SU-DHL-6 (cell line): ENCODE results near the gene SNU13.

Source experiments
- H2AFZ ChIP-seq: fragments of 200-600 bp; sonication (generic); 2 replicates; pipeline ENCODE4 v1.6.1; 2014; ENCODE audit warnings: low read depth, mild to moderate bottlenecking, moderate library complexity, mixed read lengths, antibody characterized with exemption, low read length; ENCODE audit not compliant: severe bottlenecking
- H3F3A ChIP-seq: fragments of 200-600 bp; shearing (Covaris generic); 2 replicates; pipeline ENCODE4 v1.6.0; 2016; ENCODE audit warnings: antibody characterized with exemption, mild to moderate bottlenecking; ENCODE audit not compliant: insufficient read depth
- H3K27ac ChIP-seq: fragments of 200-600 bp; sonication (generic); 2 replicates; pipeline ENCODE4 v1.5.1; 2016; ENCODE audit warnings: low read depth, mild to moderate bottlenecking, low read length, moderate library complexity, mixed read lengths
- H3K27me3 ChIP-seq: fragments of 200-600 bp; sonication (generic), shearing (Covaris generic); 2 replicates; pipeline ENCODE4 v1.6.0; 2014; ENCODE audit warnings: mild to moderate bottlenecking, low read length
- H3K36me3 ChIP-seq: fragments of 200-600 bp; sonication (generic); 2 replicates; pipeline ENCODE4 v1.6.1; 2014; ENCODE audit warnings: mild to moderate bottlenecking, low read length, mixed read lengths
- H3K4me2 ChIP-seq: fragments of 300-600, 200-600 bp; shearing (Covaris generic), sonication (generic); 2 replicates; pipeline ENCODE4 v1.6.0; 2014; ENCODE audit warnings: low read length, low read depth, mild to moderate bottlenecking; ENCODE audit not compliant: poor library complexity, severe bottlenecking
- H3K4me3 ChIP-seq: fragments of 200-600 bp; sonication (generic); 2 replicates; pipeline ENCODE4 v1.5.1; 2014; ENCODE audit warnings: antibody characterized with exemption, low read length, mild to moderate bottlenecking, mixed read lengths; ENCODE audit not compliant: insufficient read depth, poor library complexity, severe bottlenecking
- H3K79me2 ChIP-seq: fragments of 200-600 bp; sonication (generic); 2 replicates; pipeline ENCODE4 v1.6.1; 2014; ENCODE audit warnings: mild to moderate bottlenecking, low read length, moderate library complexity; ENCODE audit not compliant: insufficient read depth
- H3K9ac ChIP-seq: fragments of 200-600 bp; sonication (generic); 2 replicates; pipeline ENCODE4 v1.7.0; 2014; ENCODE audit warnings: mild to moderate bottlenecking, low read length
- H3K9me2 ChIP-seq: fragments of 200-600 bp; sonication (generic); replicated peaks from 2 replicates; pipeline ENCODE4 v1.6.1; 2014; ENCODE audit warnings: low read length; ENCODE audit not compliant: insufficient read depth
- H3K9me3 ChIP-seq: fragments of 200-600 bp; sonication (generic); 2 replicates; pipeline ENCODE4 v1.6.1; 2014; ENCODE audit warnings: low read length, mixed read lengths; ENCODE audit not compliant: insufficient read depth
- H4K20me1 ChIP-seq: fragments of 200-600 bp; sonication (generic); 2 replicates; pipeline ENCODE4 v1.6.1; 2014; ENCODE audit warnings: low read depth, mild to moderate bottlenecking, antibody characterized with exemption, low read length, moderate library complexity, mixed read lengths
- CTCF ChIP-seq: fragments of 200-600 bp; sonication (generic); IDR thresholded peaks from one replicate; pipeline ENCODE4 v1.5.1; 2017; ENCODE audit warnings: antibody characterized with exemption, mild to moderate bottlenecking, low read length, moderate library complexity; ENCODE audit not compliant: insufficient read depth, poor library complexity, severe bottlenecking
- EZH2phosphoT487 ChIP-seq: fragments of 200-600 bp; sonication (generic), shearing (Covaris generic); conservative IDR thresholded peaks from 2 replicates; pipeline ENCODE4 v1.6.1; 2018; ENCODE audit warnings: mild to moderate bottlenecking, antibody characterized with exemption, low read length, moderate library complexity, mixed read lengths

Gene SNU13

GRCh38 chr22:41650821-41651220 lies 37.8 kb downstream of the SNU13 start:
- Histone ChIP-seq H3K36me3 (peaks cover 29% of the 10 kb centered on the region), H3K27ac (no peak overlapping the region)

GRCh38 chr22:41650229-41650628 lies 38.4 kb downstream of the SNU13 start:
- H3K4me2 ChIP-seq: no peak overlapping the region
- H4K20me1 ChIP-seq: no peaks in the 10 kb centered on the region
- H3K9me2 ChIP-seq: no peaks in the 10 kb centered on the region
- no peak overlapping the region for H3K9ac ChIP-seq
- no peaks in the 10 kb centered on the region for H3F3A ChIP-seq
- 0 out of 2 replicates have a peak, but pooled peaks cover 5% of the 10 kb centered on the region for H3K79me2 ChIP-seq
- H3K4me3 ChIP-seq: no peak overlapping the region
- H3K9me3 ChIP-seq: no peaks in the 10 kb centered on the region
- no peak overlapping the region for H3K27ac ChIP-seq
- H3K27me3 ChIP-seq: no peaks in the 10 kb centered on the region
- peaks cover 29% of the 10 kb centered on the region for H3K36me3 ChIP-seq
- no peak overlapping the region for H2AFZ ChIP-seq
- no peak for TF ChIP-seq EZH2phosphoT487
- TF ChIP-seq CTCF: no peak

More at GRCh38 chr22:41650821-41651220, 37.8 kb downstream of the SNU13 start:
- Histone ChIP-seq H3K4me2 (no peak overlapping the region), H3K9me2 (no peaks in the 10 kb centered on the region), H2AFZ (no peak overlapping the region), H3K27me3 (no peaks in the 10 kb centered on the region), H3K9ac (no peak overlapping the region), H3K4me3 (no peak overlapping the region), H3F3A (no peaks in the 10 kb centered on the region), H3K9me3 (no peaks in the 10 kb centered on the region), H4K20me1 (no peaks in the 10 kb centered on the region), H3K79me2 (0 out of 2 replicates have a peak, but pooled peaks cover 5% of the 10 kb centered on the region)
- TF ChIP-seq CTCF: no peak
- no peak for TF ChIP-seq EZH2phosphoT487

GRCh38 chr22:41648432-41648831 lies 40.2 kb downstream of the SNU13 start:
- Histone ChIP-seq H3K79me2 (0 out of 2 replicates have a peak, but pooled peaks cover 5% of the 10 kb centered on the region), H3K9me3 (no peaks in the 10 kb centered on the region), H3K27ac (no peak overlapping the region), H3K4me2 (no peak overlapping the region), H2AFZ (no peak overlapping the region), H3K9me2 (no peaks in the 10 kb centered on the region), H3K27me3 (no peaks in the 10 kb centered on the region), H3F3A (no peaks in the 10 kb centered on the region), H3K9ac (no peak overlapping the region), H3K4me3 (no peak overlapping the region), H4K20me1 (no peaks in the 10 kb centered on the region), H3K36me3 (peaks cover 22% of the 10 kb centered on the region)
- TF ChIP-seq EZH2phosphoT487 (no peak), CTCF (no peak)
